Astrocyte (in vitro differentiated cells and primary cell): ENCODE measurements around the gene LHX1.

Source experiments
- CTCF ChIP-seq: IDR thresholded peaks from 2 replicates; pipeline ENCODE4 v1.5.1; 2011; ENCODE audit warnings: low read depth, mild to moderate bottlenecking, inconsistent platforms, low read length, moderate library complexity; ENCODE audit not compliant: insufficient read depth
- EZH2 ChIP-seq: IDR thresholded peaks from 2 replicates; pipeline ENCODE4 v1.6.1; 2012; ENCODE audit warnings: mild to moderate bottlenecking, low read length, inconsistent platforms; ENCODE audit not compliant: insufficient read depth

- TF ChIP-seq CTCF, result no peak
- TF ChIP-seq EZH2, result no peak
These were observed 19.0 kb upstream of the LHX1 start for GRCh38 chr17:36918211-36918691.
